ENCODE results near the gene USP40. TPM values are rescaled to one million over a fixed set of nuclear protein-coding genes. Genes with fewer than 3 reads are reported as not detected.

The USP40 gene
- polyA plus RNA-seq, 1 donor (not counting 4 experiments of a cell fraction or from before 2014, with no cell fraction given) = 37.3 TPM

DNA sequence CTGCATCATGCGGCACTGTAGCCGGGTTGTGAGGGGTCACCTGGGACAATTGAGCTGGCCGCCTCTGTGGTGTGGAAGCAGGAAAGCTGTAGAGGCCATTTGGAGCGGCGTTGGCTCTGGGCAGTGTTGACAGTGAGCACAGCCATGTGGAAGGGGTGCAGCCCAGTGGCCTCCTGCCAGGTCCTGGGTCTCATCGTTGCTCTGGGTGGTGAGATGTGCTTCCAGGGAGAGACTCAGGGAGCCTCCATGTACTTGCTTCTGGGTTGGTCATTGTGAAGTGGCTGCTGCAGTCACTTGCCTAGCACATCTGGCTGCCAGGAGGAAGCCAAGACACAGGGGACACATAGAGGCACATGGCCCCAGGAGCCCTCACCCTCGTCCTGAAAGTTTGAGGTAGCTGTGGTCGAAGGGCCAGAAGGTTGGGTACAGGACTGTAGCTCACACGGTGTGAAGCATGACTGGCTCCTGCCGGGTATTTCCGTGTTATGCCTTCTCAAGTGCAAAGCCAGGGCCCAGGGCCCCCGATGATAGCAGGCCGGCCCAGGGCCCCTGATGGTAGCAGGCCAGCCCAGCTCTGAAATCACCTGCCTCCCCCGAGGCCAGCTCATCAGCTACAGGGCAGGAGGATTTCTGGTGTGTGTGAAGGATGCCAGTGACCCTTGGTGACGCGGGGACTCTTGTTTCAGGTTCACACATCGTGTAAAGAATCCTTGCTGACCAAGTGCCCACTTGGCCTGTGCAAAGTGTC lies 129.7 kb downstream of the USP40 start:
- Histone ChIP-seq H3K4me3 (ENCODE audit: control insufficient read depth in 2 of 3, extremely low read depth in 1 of 3, insufficient read depth in 2 of 3, low read depth in 1 of 3, low read length in 3 of 3) (no peak overlapping the region), H3K4me2 (ENCODE audit: control insufficient read depth, extremely low read depth, insufficient read depth, low read depth, low read length) (no peak overlapping the region), H2AFZ (ENCODE audit: control insufficient read depth, low read length) (no peak overlapping the region), H3K9me1 (ENCODE audit: control insufficient read depth, extremely low read depth, insufficient read depth, low read length) (no peaks in the 10 kb centered on the region), H3K79me2 (ENCODE audit: control insufficient read depth, insufficient read depth, low read length) (no peaks in the 10 kb centered on the region), H3K27me3 (ENCODE audit: control insufficient read depth, extremely low read depth, insufficient read depth, low read length) (no peaks in the 10 kb centered on the region), H3K36me3 (ENCODE audit: control insufficient read depth in 2 of 2, extremely low read depth in 1 of 2, insufficient read depth in 2 of 2, low read length in 2 of 2) (peaks cover 3 to 5% of the 10 kb centered on the region in 2 experiments), H3K9me3 (ENCODE audit: control insufficient read depth, low read depth, low read length) (no peaks in the 10 kb centered on the region), H3K4me1 (ENCODE audit: control insufficient read depth, extremely low read depth, insufficient read depth, low read length) (no peaks in the 10 kb centered on the region), H4K20me1 (ENCODE audit: control insufficient read depth, extremely low read depth, insufficient read depth, low read length) (no peaks in the 10 kb centered on the region), H3K9ac (ENCODE audit: control insufficient read depth, extremely low read depth, insufficient read depth, low read length) (no peak overlapping the region), H3K27ac (ENCODE audit: control insufficient read depth, insufficient read depth, low read length) (no peak overlapping the region)
- dilution Hi-C loops (cut with MboI; ENCODE audit: extremely low pct_ligation_motif_present, low sequenced_read_pairs) = no loop called here
- FAIRE-seq (no peak), DNase-seq (ENCODE audit: low read depth, low spot score) (no peak)
- TF ChIP-seq EZH2 (IDR thresholded peaks at IDR 0.05; ENCODE audit: low read length) = no peak
- TF ChIP-seq, protein P1, sequence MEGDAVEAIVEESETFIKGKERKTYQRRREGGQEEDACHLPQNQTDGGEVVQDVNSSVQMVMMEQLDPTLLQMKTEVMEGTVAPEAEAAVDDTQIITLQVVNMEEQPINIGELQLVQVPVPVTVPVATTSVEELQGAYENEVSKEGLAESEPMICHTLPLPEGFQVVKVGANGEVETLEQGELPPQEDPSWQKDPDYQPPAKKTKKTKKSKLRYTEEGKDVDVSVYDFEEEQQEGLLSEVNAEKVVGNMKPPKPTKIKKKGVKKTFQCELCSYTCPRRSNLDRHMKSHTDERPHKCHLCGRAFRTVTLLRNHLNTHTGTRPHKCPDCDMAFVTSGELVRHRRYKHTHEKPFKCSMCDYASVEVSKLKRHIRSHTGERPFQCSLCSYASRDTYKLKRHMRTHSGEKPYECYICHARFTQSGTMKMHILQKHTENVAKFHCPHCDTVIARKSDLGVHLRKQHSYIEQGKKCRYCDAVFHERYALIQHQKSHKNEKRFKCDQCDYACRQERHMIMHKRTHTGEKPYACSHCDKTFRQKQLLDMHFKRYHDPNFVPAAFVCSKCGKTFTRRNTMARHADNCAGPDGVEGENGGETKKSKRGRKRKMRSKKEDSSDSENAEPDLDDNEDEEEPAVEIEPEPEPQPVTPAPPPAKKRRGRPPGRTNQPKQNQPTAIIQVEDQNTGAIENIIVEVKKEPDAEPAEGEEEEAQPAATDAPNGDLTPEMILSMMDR (optimal IDR thresholded peaks at IDR 0.05 in 1 of 3, IDR thresholded peaks at IDR 0.05 in 1 of 3, conservative IDR thresholded peaks at IDR 0.05 in 1 of 3; ENCODE audit: extremely low read depth in 1 of 3, insufficient read depth in 2 of 3, low read length in 3 of 3) = no peak

DNA sequence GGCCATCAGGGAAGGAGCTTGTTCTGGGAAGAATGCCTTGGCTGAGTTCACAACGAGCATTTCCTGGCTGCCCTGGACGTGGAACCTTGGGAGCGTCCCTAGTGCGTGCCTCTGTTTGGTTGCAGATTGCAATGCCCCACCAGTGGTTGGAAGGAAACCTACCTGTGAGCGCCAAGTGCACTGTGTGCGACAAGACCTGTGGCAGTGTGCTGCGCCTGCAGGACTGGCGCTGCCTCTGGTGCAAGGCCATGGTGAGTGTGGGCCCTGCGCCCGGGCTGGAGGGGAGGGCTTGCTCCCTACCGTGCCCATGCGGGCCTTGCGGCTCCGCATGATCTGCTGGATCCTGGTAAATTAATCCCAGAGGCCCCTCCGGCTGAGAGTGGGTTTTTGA lies 130.4 kb downstream of the USP40 start:
- no peak for TF ChIP-seq EZH2 (IDR thresholded peaks at IDR 0.05; ENCODE audit: low read length)
- TF ChIP-seq, protein P1 (optimal IDR thresholded peaks at IDR 0.05 in 1 of 3, IDR thresholded peaks at IDR 0.05 in 1 of 3, conservative IDR thresholded peaks at IDR 0.05 in 1 of 3; ENCODE audit: extremely low read depth in 1 of 3, insufficient read depth in 2 of 3, low read length in 3 of 3) = no peak
- FAIRE-seq (no peak), DNase-seq (ENCODE audit: low read depth, low spot score) (no peak)
- no peaks in the 10 kb centered on the region for H3K9me1 ChIP-seq (ENCODE audit: control insufficient read depth, extremely low read depth, insufficient read depth, low read length)
- H3K9ac ChIP-seq (ENCODE audit: control insufficient read depth, extremely low read depth, insufficient read depth, low read length) = no peak overlapping the region
- dilution Hi-C loops (cut with MboI; ENCODE audit: extremely low pct_ligation_motif_present, low sequenced_read_pairs) = no loop called here
- no peak overlapping the region for H3K27ac ChIP-seq (ENCODE audit: control insufficient read depth, insufficient read depth, low read length)
- no peaks in the 10 kb centered on the region for H3K79me2 ChIP-seq (ENCODE audit: control insufficient read depth, insufficient read depth, low read length)
- peaks cover 3 to 5% of the 10 kb centered on the region in 2 experiments for H3K36me3 ChIP-seq (ENCODE audit: control insufficient read depth in 2 of 2, extremely low read depth in 1 of 2, insufficient read depth in 2 of 2, low read length in 2 of 2)
- no peak overlapping the region for H3K4me2 ChIP-seq (ENCODE audit: control insufficient read depth, extremely low read depth, insufficient read depth, low read depth, low read length)
- no peaks in the 10 kb centered on the region for H3K27me3 ChIP-seq (ENCODE audit: control insufficient read depth, extremely low read depth, insufficient read depth, low read length)
- H3K9me3 ChIP-seq (ENCODE audit: control insufficient read depth, low read depth, low read length) = no peaks in the 10 kb centered on the region
- no peaks in the 10 kb centered on the region for H3K4me1 ChIP-seq (ENCODE audit: control insufficient read depth, extremely low read depth, insufficient read depth, low read length)
- no peak overlapping the region for H2AFZ ChIP-seq (ENCODE audit: control insufficient read depth, low read length)
- H3K4me3 ChIP-seq (ENCODE audit: control insufficient read depth in 2 of 3, extremely low read depth in 1 of 3, insufficient read depth in 2 of 3, low read depth in 1 of 3, low read length in 3 of 3) = no peak overlapping the region
- H4K20me1 ChIP-seq (ENCODE audit: control insufficient read depth, extremely low read depth, insufficient read depth, low read length) = no peaks in the 10 kb centered on the region

All from keratinocyte (primary cell).